Stimulated activated CD8-positive, alpha-beta memory T cell treated with anti-CD3 and anti-CD28 coated beads, Interleukin-12 subunit alpha, Interleukin-12 subunit beta, amount 100 ng/mL, for 24 hours (primary cell): ENCODE results near the gene TTC39A.
"Not testable (repeated sequence)": the region's sequence is repeated elsewhere in the genome, so short reads cannot be mapped to it uniquely, and the experiment has no call there.

ENCODE experiments used
- DNase-seq: peaks from one replicate; pipeline ENCODE4 v3.0.0-alpha.2; 2020; ENCODE audit errors: extremely low read depth

The TTC39A gene

DNA sequence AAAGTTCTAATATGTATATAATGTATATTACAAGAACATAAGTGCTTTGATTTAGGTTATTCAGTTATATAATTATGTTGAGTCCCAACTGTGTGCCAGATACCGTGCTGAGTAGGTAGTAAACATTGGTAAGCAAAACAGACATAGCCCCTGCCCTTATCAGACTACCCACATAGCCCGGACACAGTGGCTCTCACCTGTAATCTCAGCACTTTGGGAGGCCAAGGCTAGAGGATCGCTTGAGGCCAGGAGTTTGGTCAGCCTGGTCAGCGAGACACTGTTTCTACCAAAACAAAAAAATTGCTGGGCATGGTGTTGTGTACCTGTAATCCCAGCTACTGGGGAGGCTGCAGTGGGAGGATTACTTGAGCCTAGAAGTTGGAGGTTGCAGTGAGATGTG, 63.6 kb downstream of the TTC39A start:
- no peak for DNase-seq

DNA sequence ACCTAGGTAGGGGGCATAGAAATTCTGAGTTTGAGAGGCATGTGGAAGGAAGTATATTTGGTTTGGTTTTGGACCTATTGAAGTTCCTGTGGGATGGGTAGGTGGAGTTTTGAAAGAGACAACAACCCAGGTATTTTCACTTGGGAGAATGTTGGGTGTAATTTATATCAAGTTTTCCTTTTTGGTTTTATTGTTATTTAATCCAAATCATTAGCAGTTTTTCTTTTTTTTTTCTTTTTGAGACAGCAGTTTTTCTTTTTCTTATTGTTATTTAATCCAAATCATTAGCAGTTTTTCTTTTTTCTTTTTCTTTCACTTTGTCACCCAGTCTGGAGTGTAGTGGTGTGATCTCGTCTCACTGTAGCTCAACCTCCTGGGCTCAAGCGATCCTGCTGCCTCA, 64.2 kb downstream of the TTC39A start:
- DNase-seq, result no peak

DNA sequence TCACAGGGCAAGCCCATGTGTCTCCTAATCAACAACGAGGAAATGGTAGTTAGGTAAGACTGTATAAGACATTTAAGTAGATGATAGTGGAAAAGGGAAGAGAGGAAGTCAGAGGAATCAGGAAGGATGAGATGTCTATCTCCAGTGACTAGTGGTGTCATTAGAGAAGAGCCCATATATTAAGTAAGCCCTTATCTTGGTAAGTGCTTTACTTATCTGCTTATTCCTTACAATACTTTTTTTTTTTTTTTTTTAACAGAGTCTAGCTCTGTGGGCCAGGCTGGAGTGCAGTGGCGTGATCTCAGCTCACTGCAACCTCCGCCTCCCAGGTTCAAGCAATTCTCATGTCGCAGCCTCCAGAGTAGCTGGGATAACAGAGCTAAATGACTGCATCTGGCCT, 64.7 kb downstream of the TTC39A start:
- DNase-seq, result no peak

DNA sequence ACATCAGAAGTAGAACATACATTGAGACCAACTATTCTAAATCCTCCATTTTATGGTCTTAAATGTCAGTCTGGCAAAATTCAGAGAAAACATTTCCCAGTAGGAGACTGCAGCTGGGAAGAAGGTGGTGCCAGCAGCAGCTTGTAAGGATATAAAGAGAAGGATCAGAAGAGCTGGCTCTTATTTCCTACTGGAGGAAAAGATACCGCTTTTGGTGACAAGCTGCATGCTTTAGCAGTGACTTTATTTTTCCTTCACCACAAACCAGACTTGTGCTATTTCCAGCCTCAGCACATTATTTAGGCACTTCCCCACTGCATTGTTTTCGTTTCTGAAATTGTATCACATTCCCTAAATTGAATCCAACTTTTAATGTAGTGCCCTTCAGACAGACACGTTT, 65.9 kb downstream of the TTC39A start:
- DNase-seq, result no peak

DNA sequence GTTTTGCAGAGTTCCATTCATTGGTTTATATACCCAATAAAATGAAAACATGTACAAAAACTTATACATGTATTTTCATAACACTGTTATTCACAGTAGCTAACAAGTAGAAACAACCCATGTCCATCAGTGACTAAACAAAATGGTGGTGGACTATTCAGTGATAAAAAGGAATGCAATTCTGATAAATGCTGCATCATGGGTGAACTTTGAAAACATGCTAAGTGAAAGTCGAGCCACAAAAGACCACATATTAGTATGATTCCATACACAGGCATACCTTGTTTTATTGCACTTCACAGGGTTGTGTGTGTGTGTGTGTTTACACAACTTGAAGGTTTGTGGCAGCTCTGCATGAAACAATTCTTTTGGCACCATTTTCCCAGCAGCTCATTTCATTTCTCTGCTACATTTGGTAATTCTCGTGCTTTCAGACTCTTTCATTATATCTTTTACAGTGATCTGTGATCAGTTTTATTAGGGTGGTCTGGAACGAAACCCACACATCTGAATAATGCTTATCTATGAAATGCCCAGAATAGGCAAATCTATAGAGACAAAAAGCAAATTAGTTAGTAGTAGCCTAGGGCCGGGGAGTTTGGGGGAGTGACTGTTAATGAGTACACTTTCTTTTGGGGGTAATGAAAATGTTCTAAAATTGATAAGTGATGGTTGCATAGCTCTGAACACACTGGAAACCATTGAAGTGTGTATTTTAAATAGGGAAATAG, 67.0 kb downstream of the TTC39A start:
- DNase-seq, result no peak

DNA sequence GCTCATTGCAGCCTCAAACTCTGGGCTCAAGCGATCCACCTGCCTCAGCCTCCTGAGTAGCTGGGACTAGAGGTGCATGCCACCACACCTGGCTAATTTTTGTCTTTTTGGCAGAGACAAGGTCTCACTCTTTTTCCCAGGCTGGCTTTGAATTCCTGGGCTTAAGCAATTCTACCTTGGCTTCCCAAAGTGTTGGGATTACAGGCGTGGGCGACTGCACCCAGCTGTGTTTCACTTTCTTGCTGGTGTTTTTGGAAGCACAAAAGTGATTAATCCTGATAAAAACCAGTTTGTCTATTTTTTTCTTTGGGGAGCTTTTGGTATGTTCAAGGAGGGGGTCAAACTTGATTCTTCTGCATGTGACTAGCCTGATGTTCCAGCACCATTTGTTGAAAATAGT, 75.0 kb downstream of the TTC39A start:
- DNase-seq, result no peak

DNA sequence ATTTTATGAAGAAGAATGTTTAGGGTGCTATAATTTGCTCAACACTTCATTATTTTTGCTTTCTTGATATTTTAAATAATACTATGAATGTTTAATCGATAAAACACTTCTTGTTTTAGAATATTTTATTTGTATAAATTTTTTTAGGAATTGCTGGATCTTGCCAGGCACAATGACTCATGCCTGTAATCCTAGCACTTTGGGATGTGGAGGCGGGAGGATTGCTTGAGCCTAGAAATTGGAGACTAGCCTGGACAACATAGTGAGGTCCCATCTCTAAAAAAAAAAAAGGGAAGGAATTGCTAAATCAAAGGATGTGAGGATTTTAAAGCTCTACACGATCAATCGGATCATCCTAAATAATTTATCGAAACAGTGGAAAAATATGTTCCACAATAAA, 76.7 kb downstream of the TTC39A start:
- DNase-seq, result no peak

DNA sequence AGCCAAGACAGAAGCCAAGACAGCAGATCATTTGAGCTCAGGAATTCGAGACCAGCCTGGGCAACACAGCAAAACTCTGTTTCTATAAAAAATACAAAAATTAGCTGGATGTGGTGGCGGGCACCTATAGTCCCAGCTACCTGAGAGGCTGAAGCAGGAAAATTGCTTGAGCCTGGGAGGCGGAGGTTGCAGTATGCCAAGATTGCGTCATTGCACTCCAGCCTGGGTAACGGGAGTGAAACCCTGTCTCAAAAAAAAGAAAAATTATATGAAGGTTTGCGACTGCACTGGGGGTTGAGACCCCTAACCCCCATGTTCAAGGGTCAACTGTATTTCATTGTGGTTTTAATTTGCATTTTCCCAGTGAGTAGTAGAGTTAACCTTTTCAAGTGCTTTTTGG, 78.0 kb downstream of the TTC39A start:
- DNase-seq, result no peak

DNA sequence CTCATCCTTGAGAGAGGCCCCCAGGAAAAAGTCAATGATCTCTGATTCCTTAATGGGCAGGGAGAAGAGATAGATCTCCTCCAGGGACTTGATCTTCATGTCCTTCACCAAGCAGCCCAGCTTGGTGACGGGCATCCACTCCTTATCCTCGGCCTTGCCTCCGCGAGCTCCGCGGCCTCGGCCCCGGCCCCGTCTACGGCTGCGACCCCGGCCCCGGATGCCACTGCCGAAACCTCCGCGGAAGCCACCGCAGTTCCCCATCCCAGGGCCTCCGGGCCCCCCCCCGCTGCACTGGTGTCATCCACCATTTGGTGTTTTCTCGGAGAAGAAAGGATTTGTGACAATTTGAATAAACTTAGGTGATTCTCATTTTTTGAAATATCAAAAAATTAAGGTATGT, 79.2 kb downstream of the TTC39A start:
- DNase-seq, result not testable (repeated sequence)

DNA sequence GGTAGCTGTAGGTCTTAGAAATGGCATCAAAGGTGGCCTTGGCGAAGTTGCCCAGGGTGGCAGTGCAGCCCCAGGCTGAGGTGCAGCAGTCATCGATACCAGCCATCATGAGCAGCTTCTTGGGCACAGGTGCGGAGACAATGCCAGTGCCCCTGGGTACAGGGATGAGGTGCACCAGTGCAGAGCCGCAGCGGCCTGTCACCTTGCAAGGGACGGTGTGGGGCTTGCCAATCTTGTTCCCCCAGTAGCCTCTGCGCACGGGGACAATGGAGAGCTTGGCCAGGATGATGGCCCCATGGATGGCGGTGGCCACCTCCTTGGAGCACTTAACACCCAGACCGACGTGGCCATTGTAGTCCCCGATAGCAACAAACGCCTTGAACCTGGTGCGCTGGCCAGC, 79.6 kb downstream of the TTC39A start:
- DNase-seq, result not testable (repeated sequence)

DNA sequence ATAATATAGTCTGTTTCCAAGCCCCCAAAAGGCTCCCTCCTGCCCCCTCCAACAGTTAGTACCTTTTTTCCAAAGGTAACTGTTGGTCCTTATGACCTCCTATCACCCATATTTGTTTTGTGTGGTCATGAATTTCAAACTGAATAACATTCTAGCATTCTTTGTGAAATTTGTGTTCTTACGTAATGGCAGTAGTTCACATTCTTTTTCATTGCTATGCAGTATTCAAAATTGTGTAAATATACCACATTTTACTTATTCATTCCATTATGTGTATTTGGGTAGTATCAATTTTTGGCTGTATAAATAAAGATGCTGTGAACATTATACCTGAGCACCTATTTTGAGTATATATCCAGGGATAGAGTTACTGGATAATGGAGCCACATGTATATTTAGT, 80.9 kb downstream of the TTC39A start:
- DNase-seq, result no peak

DNA sequence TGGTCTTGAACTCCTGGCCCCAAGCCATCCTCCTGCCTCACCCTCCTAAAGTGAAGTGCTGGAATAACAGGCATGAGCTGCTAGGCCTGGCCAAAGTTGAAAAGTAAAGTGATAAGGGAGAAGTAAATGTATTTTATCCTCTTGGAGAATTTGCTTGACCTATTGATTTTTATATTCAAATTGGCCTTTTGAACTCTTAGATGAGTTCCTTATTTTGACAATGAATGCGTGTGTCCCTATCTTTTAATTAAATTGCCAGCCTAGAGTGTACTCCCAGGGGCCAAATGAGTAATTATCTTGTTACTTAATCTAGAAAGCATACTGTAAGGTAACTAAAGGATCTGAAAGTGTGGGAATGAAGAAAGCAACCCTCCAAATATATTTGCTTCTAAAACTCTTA, 82.9 kb downstream of the TTC39A start:
- no peak for DNase-seq

DNA sequence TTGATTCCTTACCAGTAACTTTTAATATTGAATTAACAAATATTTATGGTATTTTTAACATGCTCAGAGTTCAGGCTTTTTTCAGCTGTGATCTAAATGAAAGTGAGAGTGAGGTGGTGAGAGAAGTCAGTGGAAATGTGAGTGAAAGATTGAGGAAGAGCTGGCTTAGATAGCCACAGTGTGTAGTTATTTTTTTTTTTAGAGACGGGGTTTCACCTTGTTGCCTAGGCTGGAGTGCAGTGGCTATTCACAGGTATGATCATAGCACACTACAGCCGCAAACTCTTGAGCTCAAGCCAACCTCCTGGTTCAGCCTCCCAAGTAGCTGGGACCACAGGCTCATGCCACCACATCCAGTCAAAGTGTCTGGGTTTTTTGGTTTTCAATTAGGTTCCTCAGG, 83.3 kb downstream of the TTC39A start:
- DNase-seq, result no peak

DNA sequence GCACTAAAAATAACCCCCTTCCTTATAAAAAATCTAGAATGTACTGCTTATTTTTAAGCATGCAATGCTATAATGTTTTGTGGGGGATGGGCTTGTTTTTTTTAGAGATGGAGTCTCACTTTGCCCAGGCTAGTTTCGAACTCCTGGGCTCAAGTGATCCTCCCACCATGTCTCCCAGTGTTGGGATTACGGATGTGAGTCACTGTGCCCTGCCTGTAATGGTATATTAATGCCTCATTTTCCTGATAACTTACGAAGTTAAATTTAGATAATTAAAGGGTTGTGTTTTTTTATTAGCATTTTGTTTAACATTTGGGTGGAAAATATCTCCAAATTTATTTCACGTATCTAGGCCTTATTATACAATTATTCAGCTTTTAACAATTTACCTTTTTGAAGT, 87.8 kb downstream of the TTC39A start:
- no peak for DNase-seq

DNA sequence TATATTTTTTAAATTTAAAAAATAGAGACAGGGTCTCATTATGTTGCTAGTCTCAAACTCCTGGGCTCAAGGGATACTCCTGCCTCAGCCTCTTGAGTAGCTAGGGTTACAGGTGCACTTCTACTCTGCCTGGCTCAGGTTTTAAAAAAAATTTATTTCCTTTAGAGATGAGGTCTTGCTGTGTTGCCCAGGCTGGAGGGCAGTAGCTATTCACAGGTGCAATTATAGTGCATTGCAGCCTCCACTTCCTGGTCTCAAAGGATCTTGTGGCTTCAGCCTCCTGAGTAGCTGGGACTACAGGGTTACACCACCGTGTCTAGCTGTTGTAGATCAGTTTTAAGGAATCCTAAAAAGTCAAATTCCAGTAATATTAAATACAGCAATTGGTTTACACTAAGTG, 89.2 kb downstream of the TTC39A start:
- DNase-seq, result no peak

DNA sequence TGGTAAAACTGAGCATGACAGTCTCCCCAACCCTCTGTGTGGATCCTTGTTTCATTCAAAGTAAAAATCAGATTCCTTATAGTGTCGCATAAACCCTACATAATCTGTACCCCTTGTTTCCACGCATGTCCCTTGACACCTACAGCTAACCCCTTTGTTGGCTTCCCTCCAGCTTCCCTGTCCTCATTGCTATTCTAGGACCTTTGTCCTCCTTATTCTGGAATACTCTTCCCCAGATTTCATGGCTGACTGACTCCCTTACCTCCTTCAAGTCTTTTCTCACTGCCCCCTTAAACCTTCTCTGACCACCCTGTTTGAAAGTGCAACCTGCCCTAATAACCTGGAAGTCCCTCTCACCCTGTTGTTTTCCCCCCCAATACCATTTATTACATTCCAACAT, 90.3 kb downstream of the TTC39A start:
- no peak for DNase-seq

DNA sequence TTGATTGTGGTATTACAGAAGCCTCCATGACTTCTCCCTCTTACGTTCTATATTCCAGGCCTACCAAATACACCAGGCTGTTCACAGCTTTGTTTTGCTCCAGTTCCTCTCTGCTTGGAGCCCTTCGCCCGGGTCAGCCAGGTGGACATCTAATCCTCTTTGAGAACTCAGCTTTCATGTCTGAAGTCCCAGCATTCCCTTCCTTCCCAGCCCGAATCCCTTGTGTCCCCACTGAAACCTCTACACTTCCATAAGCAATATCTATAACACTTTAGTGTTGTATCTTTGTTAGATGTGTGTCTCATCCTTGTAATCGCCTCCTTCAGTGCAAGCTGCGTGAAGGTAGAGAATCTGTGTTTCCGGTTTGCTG, 92.3 kb downstream of the TTC39A start:
- no peak for DNase-seq

DNA sequence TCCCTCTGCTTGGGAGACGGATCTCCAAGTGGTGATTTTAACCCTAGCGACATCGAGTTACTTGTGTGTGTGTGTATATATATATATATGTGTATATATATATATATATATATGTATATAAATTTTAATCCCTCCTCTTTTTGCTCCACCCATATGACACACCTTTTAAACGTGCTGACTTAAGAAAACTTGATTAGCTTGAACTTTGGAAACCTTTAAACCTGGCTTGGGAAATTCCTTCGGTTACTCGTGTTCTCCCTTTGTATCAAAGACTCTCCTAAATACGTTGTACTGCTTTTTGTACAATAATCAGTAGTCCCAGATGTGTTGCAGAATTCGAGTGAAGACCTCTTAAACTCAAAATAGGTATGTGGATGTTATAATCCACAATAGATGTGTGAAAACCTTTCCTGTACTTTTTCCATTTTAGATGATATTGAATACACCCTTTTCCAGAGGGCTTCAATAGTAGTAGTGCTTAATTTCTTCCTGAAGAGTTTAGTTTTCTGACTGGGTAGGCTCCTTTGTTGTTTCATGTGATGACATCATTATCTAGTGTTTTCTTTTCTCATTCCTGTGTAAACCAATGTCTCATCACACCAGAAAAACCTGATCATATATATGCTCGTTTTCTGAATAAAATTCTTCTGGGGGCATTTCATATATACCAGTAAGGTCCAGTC, 92.9 kb downstream of the TTC39A start:
- DNase-seq, result no peak
